Gastrocnemius medialis (tissue), 4 donors: ENCODE measurements around the gene ITGB3.

Experiments used
- POLR2A ChIP-seq, 2 donors: fragments of 450-650 bp; IDR thresholded peaks; one replicate each; pipeline ENCODE4 v1.6.1; 2017; ENCODE audit warnings: antibody characterized with exemption in 2 of 2, mild to moderate bottlenecking in 2 of 2, moderate library complexity in 2 of 2
- TF ChIP-seq, protein P1 (sequence below), 5 experiments: fragments of 450-650 bp in 3 of 5; fragments of 200-600 bp in 2 of 5; sonication (generic) in 2 of 5; IDR thresholded peaks in 4 of 5; conservative IDR thresholded peaks in 1 of 5; 1 replicate in 4 of 5; 2 replicates in 1 of 5; pipeline ENCODE4 v1.5.1; 2016 to 2019; ENCODE audit warnings: antibody characterized with exemption in 5 of 5, mild to moderate bottlenecking in 3 of 5, moderate library complexity in 3 of 5

DNA sequence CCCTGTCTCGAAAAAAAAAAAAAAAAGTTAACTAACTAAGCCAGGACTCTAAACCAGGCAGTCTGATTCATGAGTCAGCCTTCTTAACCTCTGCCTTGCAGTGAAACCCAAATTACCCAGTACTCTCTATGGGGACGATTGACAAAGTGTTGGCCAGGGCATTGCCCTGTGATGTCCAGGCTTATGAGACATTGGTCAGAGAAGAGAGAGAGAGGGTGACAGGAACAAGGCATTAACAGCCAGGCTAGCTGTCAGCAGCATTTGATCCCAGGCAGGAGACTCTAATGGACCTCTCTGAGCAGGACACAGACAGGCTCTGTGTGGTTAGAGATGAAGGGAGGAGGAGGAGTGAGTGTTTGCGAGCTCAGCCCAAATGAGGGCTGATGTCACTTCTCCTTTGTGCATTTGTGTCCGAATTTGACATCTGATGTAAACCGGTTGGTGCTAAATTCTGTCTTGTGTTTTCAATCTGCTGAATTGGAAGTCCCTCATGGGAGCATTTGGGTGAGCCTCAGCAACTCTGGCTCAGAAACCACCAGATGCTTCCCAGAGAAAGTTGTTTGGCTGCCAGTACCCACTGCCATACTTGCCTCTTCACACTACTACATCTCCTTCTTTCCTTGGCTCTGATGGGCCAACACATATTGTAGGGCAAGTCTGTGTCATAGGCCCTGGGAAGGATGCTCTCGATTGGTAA is 48.8 kb upstream of the ITGB3 start:
- TF ChIP-seq, protein P1, sequence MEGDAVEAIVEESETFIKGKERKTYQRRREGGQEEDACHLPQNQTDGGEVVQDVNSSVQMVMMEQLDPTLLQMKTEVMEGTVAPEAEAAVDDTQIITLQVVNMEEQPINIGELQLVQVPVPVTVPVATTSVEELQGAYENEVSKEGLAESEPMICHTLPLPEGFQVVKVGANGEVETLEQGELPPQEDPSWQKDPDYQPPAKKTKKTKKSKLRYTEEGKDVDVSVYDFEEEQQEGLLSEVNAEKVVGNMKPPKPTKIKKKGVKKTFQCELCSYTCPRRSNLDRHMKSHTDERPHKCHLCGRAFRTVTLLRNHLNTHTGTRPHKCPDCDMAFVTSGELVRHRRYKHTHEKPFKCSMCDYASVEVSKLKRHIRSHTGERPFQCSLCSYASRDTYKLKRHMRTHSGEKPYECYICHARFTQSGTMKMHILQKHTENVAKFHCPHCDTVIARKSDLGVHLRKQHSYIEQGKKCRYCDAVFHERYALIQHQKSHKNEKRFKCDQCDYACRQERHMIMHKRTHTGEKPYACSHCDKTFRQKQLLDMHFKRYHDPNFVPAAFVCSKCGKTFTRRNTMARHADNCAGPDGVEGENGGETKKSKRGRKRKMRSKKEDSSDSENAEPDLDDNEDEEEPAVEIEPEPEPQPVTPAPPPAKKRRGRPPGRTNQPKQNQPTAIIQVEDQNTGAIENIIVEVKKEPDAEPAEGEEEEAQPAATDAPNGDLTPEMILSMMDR (IDR thresholded peaks at IDR 0.05 in 4 of 5, conservative IDR thresholded peaks at IDR 0.05 in 1 of 5), result no peak
- TF ChIP-seq POLR2A (IDR thresholded peaks at IDR 0.05), result no peak
